Lower lobe of right lung (tissue), 2 donors: Measurements from ENCODE around the gene ALDH3B1. TPM values are rescaled to one million over a fixed set of nuclear protein-coding genes. Genes with fewer than 3 reads are reported as not detected.

Experiments
- ATAC-seq, 2 donors: fragments of 200-7000 bp; cut with Tn5 transposase; one replicate each; pipeline ENCODE4 v1.9.1; 2020 to 2022; ENCODE audit warnings: mild to moderate bottlenecking in 2 of 2, moderate library complexity in 2 of 2
- DNase-seq: peaks from one replicate; pipeline ENCODE4 v3.0.0-alpha.2; 2020
- H3K27ac ChIP-seq: fragments of 200-600 bp; one replicate; pipeline ENCODE4 v1.8.0; 2022
- H3K27me3 ChIP-seq: fragments of 200-600 bp; one replicate; pipeline ENCODE4 v1.8.0; 2022; ENCODE audit warnings: low read depth
- H3K36me3 ChIP-seq: fragments of 200-600 bp; one replicate; pipeline ENCODE4 v1.8.0; 2022; ENCODE audit warnings: mild to moderate bottlenecking
- H3K4me1 ChIP-seq: fragments of 200-600 bp; one replicate; pipeline ENCODE4 v1.8.0; 2022
- H3K4me3 ChIP-seq: fragments of 200-600 bp; one replicate; pipeline ENCODE4 v1.8.0; 2022; ENCODE audit warnings: mild to moderate bottlenecking
- H3K9me3 ChIP-seq: fragments of 200-600 bp; one replicate; pipeline ENCODE4 v1.8.0; 2022
- intact Hi-C: fragments of 100-400 bp; cut with DNase I; formaldehyde crosslinking; loops from one replicate; pipeline ENCODE4 v1.11.0; 2022
- total RNA-seq: library from RNA; stranded (reverse); fragmentation: NEBNext Ultra II Directional; extraction: Animal tissue kit (Norgen Biotek cat#: 25700); gene quantifications from one replicate; pipeline ENCODE4 v1.2.1, GENCODE V29; 2021
- TF ChIP-seq, protein P1 (sequence below): fragments of 200-600 bp; IDR thresholded peaks from one replicate; pipeline ENCODE4 v1.8.0; 2022; ENCODE audit warnings: antibody characterized with exemption, mild to moderate bottlenecking
- donor health status: DM: no; HTN: yes; CAD: no; lungs with severe emphysema.

Gene ALDH3B1
- total RNA-seq, 1 donor from 2014 or later = 104 TPM

DNA sequence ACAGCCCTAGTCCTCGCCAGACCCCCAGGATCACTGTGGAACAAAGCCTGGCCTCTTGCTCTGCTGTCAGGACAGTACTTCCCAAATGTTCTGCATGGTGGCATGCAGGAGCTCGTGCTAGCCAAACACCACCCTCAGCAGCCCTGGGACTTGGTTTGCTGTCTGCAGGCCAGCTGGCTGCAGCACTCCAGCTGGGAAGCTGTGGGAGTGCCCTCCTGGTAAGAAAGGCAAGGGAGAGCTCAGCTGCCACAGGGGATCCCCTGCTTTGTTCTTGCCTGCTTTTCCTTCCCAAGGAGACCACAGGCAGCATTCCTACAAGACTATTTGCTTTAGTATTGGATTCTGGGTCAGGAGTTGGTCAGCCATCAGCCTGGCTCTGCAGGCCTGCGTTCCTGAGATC lies 56.6 kb downstream of the ALDH3B1 start:
- ATAC-seq (no peak), DNase-seq (no peak)
- H3K36me3 ChIP-seq = peaks cover 100% of the 10 kb centered on the region
- no peaks in the 10 kb centered on the region for H3K9me3 ChIP-seq
- H3K27me3 ChIP-seq = no peaks in the 10 kb centered on the region
- no peak overlapping the region for H3K4me3 ChIP-seq
- peaks cover 12% of the 10 kb centered on the region for H3K4me1 ChIP-seq
- TF ChIP-seq, protein P1, sequence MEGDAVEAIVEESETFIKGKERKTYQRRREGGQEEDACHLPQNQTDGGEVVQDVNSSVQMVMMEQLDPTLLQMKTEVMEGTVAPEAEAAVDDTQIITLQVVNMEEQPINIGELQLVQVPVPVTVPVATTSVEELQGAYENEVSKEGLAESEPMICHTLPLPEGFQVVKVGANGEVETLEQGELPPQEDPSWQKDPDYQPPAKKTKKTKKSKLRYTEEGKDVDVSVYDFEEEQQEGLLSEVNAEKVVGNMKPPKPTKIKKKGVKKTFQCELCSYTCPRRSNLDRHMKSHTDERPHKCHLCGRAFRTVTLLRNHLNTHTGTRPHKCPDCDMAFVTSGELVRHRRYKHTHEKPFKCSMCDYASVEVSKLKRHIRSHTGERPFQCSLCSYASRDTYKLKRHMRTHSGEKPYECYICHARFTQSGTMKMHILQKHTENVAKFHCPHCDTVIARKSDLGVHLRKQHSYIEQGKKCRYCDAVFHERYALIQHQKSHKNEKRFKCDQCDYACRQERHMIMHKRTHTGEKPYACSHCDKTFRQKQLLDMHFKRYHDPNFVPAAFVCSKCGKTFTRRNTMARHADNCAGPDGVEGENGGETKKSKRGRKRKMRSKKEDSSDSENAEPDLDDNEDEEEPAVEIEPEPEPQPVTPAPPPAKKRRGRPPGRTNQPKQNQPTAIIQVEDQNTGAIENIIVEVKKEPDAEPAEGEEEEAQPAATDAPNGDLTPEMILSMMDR = no peak
- H3K27ac ChIP-seq = no peak overlapping the region
- intact Hi-C loops = no loop called here

DNA sequence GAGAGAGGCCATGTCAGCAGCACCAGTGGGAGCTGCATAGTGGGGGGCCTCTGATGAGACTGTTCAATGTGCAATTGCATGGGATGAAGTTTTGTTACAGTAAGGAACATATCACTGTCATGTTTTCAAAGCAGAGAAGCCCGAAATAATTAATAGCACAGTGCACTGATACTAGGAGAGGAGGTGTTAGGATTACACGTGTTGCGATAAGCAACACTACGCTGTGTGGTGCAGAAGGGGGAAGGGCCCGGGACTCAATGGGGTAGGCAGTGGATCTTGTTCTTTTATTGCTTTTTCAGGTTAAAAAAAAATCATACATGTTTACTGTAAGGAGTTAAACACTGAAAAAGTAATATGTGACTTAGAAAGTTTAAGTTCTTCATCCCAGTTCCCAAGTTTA lies 57.9 kb downstream of the ALDH3B1 start:
- H3K36me3 ChIP-seq = peaks cover 100% of the 10 kb centered on the region
- intact Hi-C loops = no loop called here
- TF ChIP-seq, protein P1 = no peak

DNA sequence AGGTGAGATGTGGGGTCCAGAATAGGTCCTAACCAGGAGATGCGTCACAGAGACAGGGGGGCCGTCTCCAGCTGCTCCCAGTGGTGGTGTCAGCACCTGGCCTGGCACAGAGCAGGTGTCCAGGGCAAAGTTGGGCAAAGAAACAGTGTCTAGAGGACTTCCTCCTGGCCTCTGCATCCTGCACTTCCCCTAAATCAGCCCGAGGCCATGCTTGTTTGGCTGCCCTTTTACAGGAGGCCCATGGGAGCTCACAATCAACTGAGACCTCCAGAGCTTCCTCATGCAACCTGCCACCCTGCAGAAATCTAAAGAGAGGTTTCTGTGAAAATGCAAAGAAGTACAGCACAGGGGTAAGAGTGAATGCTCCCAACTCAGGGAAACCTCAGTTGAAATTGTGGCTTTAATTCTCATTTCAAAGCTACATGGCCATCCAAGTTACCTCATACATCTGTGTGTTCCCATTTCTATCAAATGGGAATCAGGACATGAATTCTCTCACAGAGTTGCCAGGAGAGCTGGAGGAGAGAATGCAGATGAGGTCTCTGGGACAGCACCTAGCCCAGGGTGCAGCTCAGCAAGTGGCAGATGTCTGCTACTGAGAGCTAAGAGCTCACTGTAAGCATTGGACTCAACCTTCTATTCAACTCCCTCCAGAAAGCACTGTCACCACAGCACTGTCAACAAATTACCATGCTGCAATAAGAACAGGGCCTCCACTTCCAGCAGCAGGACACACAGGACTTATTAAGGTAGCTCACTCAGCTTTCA lies 61.3 kb downstream of the ALDH3B1 start:
- Histone ChIP-seq H3K27me3 (no peaks in the 10 kb centered on the region), H3K36me3 (peaks cover 80% of the 10 kb centered on the region), H3K4me3 (no peak overlapping the region), H3K9me3 (no peaks in the 10 kb centered on the region), H3K27ac (no peak overlapping the region), H3K4me1 (no peaks in the 10 kb centered on the region)
- no peak for DNase-seq
- no peak for ATAC-seq
- intact Hi-C loops = no loop called here
- TF ChIP-seq, protein P1 = no peak

More for the DNA sequence above, 57.9 kb downstream of the ALDH3B1 start:
- Histone ChIP-seq H3K27me3 (no peaks in the 10 kb centered on the region), H3K27ac (no peak overlapping the region), H3K9me3 (no peaks in the 10 kb centered on the region), H3K4me1 (peaks cover 12% of the 10 kb centered on the region), H3K4me3 (no peak overlapping the region)
- DNase-seq = no peak
- no peak for ATAC-seq

DNA sequence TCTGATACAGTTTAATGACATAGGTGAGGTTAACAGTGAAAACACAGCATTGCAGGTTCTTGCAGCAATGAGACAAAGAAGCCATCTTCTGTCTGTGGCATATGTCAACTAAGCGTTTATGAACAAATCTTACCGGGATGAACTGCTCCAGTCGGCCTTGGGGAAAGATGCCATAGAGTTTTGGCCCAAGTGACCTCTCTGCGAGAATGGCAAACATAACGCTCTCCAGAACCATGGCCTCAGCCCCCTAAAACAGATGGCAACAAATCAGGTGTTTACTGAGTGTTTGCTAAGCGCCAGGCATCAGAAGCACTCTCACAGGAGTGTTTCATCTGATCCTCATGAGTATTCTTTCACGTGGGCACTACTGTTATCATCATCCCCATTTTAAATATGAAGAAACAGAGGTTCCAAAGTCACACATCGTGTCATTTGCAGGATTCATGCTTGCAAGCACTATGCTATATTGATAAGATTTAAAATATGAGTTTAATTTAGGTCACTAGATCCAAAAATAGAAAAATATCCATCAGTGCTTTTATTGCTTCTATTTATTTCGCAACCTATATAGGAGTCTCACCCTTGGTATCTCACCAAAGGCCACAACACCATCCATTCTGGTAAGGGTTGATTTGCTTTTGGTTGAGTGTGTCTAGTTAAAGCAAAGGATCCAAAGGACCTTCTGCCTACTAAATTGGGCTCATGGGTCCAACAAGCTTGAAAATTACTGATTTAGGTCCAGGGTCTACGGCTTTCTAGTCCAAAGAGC lies 64.6 kb downstream of the ALDH3B1 start:
- peaks cover 55% of the 10 kb centered on the region for H3K36me3 ChIP-seq
- H3K4me1 ChIP-seq = no peaks in the 10 kb centered on the region
- ATAC-seq (no peak), DNase-seq (no peak)
- intact Hi-C loops = no loop called here
- H3K4me3 ChIP-seq = no peak overlapping the region
- no peaks in the 10 kb centered on the region for H3K9me3 ChIP-seq
- H3K27ac ChIP-seq = no peak overlapping the region
- no peaks in the 10 kb centered on the region for H3K27me3 ChIP-seq
- TF ChIP-seq, protein P1 = no peak

DNA sequence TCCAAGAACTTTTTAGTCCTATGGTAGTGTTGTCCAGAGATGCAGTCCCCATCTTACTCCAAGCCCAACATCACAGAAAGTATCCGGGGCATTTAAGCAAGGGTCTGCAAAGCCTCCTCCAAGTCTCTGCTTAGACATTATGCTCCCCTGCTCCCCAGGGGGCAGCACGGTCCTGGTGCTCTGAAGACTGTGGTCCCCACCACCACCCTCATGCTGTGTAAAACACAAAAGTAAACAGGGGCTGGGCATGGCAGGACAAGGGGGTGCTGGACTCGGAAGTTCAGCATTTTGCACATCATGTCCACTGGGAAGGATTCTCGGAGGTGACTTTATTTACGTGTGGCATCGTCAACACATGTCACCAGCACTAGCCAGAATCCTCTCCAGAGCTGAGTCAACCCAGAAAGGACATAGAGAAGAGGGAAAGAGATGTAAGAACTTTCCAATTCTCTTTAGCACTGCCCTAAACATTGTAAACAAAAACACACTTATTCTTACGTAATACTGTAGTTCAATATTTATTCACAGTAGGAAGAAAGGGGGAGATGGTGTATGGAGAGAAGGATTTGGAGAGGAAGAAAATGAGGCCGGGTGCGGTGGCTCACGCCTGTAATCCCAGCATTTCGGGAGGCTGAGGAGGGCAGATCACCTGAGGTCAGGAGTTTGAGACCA lies 66.4 kb downstream of the ALDH3B1 start:
- intact Hi-C loops = no loop called here
- Histone ChIP-seq H3K36me3 (peaks cover 53% of the 10 kb centered on the region), H3K27me3 (no peaks in the 10 kb centered on the region), H3K9me3 (no peaks in the 10 kb centered on the region), H3K4me1 (peaks cover under 1% of the 10 kb centered on the region), H3K4me3 (no peak overlapping the region), H3K27ac (no peak overlapping the region)
- DNase-seq (no peak), ATAC-seq (peak; percentile 64 to 74)
- TF ChIP-seq, protein P1 = peak; percentile 26
